Activated gamma-delta T cell (primary cell): ENCODE measurements around the gene ABTB2.

Experiments used
- DNase-seq: peaks from one replicate; lab custom pipeline; 2025; lab: John Stamatoyannopoulos, UW

The ABTB2 gene

GRCh38 chr11:34150494-34151151, 207.2 kb downstream of the ABTB2 start:
- no peak for DNase-seq

- no peak for DNase-seq
Observed at GRCh38 chr11:34149786-34150185, 208.0 kb downstream of the ABTB2 start.

GRCh38 chr11:34149274-34149673, 208.5 kb downstream of the ABTB2 start:
- DNase-seq, result no peak

- no peak for DNase-seq
Observed at GRCh38 chr11:34148504-34149165, 209.2 kb downstream of the ABTB2 start.

- DNase-seq, result no peak
Observed at GRCh38 chr11:34147581-34147980, 210.2 kb downstream of the ABTB2 start.

- DNase-seq, result no peak
Observed at GRCh38 chr11:34146866-34147265, 210.9 kb downstream of the ABTB2 start.

GRCh38 chr11:34146411-34146810, 211.4 kb downstream of the ABTB2 start:
- no peak for DNase-seq

- no peak for DNase-seq
Observed at GRCh38 chr11:34145847-34146381, 211.9 kb downstream of the ABTB2 start.

- DNase-seq, result no peak
Observed at GRCh38 chr11:34145073-34145472, 212.7 kb downstream of the ABTB2 start.

- DNase-seq, result no peak
Observed at GRCh38 chr11:34143048-34143447, 214.8 kb downstream of the ABTB2 start.

- DNase-seq, result no peak
Observed at GRCh38 chr11:34140149-34140548, 217.7 kb downstream of the ABTB2 start.

- DNase-seq, result no peak
Observed at GRCh38 chr11:34139346-34139745, 218.5 kb downstream of the ABTB2 start.

- DNase-seq, result no peak
Observed at GRCh38 chr11:34136420-34136819, 221.4 kb downstream of the ABTB2 start.

GRCh38 chr11:34135439-34135838, 222.4 kb downstream of the ABTB2 start:
- DNase-seq, result no peak

GRCh38 chr11:34134765-34135164, 223.0 kb downstream of the ABTB2 start:
- DNase-seq, result no peak

- no peak for DNase-seq
Observed at GRCh38 chr11:34132261-34132965, 225.4 kb downstream of the ABTB2 start.

- no peak for DNase-seq
Observed at GRCh38 chr11:34128824-34129223, 229.0 kb downstream of the ABTB2 start.

- DNase-seq, result no peak
Observed at GRCh38 chr11:34126959-34127848, 230.6 kb downstream of the ABTB2 start.

- DNase-seq, result no peak
Observed at GRCh38 chr11:34124885-34125668, 232.7 kb downstream of the ABTB2 start.

GRCh38 chr11:34120651-34121050, 237.2 kb downstream of the ABTB2 start:
- DNase-seq, result no peak

GRCh38 chr11:34114471-34114870, 243.3 kb downstream of the ABTB2 start:
- DNase-seq, result no peak
